ENCODE results near the gene STK32B. TPM values are rescaled to one million over a fixed set of nuclear protein-coding genes. Genes with fewer than 3 reads are reported as not detected.
A peak's percentile ranks its signal among the peaks of the same experiment; 100 is the strongest.

STK32B gene
- total RNA-seq, 2 experiments from 2014 or later: not detected

GRCh38 chr4:5399124-5399523 is 347.8 kb downstream of the STK32B start:
- no peak for ATAC-seq
- Mint-ChIP-seq H3K4me1 (ENCODE audit: low read depth) (no peaks in the 10 kb centered on the region), H3K36me3 (ENCODE audit: low read depth) (no peaks in the 10 kb centered on the region), H3K27ac (no peak overlapping the region), H3K4me3 (no peak overlapping the region), H3K9me3 (peaks cover 4% of the 10 kb centered on the region), H3K27me3 (no peaks in the 10 kb centered on the region)
- no peak for TF ChIP-seq CTCF (IDR thresholded peaks at IDR 0.05)
- intact Hi-C loops (cut with micrococcal nuclease): no loop called here
- ChIA-PET CTCF (no interaction called here), POLR2A (no interaction called here)
- no peak for DNase-seq

- H3K4me1 Mint-ChIP-seq (ENCODE audit: low read depth): no peaks in the 10 kb centered on the region
- CTCF ChIA-PET: interaction anchor here (1.3 kb wide), 1 partner anchor 25 kb away, joined by 3 read pairs; no protein-coding TSS in a partner anchor
- no peak for ATAC-seq
Observed at GRCh38 chr4:5399790-5400421, 348.6 kb downstream of the STK32B start.

GRCh38 chr4:5403746-5404497 is 352.6 kb downstream of the STK32B start:
- ATAC-seq (no peak), DNase-seq (no peak)
- no peaks in the 10 kb centered on the region for H3K36me3 Mint-ChIP-seq (ENCODE audit: low read depth)
- no peaks in the 10 kb centered on the region for H3K4me1 Mint-ChIP-seq (ENCODE audit: low read depth)
- no peak overlapping the region for H3K27ac Mint-ChIP-seq
- ChIA-PET POLR2A (no interaction called here), CTCF (no interaction called here)
- H3K9me3 Mint-ChIP-seq: peaks cover 22% of the 10 kb centered on the region
- no peaks in the 10 kb centered on the region for H3K27me3 Mint-ChIP-seq
- intact Hi-C loops (cut with micrococcal nuclease): no loop called here
- TF ChIP-seq CTCF (IDR thresholded peaks at IDR 0.05): no peak
- H3K4me3 Mint-ChIP-seq: no peak overlapping the region

More at GRCh38 chr4:5399790-5400421, 348.6 kb downstream of the STK32B start:
- POLR2A ChIA-PET: interaction anchor here (0.6 kb wide), 1 partner anchor 216 kb away, joined by 3 read pairs; no protein-coding TSS in a partner anchor
- Mint-ChIP-seq H3K9me3 (peaks cover 4% of the 10 kb centered on the region), H3K27me3 (no peaks in the 10 kb centered on the region), H3K36me3 (ENCODE audit: low read depth) (no peaks in the 10 kb centered on the region), H3K27ac (no peak overlapping the region), H3K4me3 (no peak overlapping the region)
- intact Hi-C loops (cut with micrococcal nuclease): no loop called here
- peak; percentile 35 for TF ChIP-seq CTCF (IDR thresholded peaks at IDR 0.05)
- DNase-seq: no peak

GRCh38 chr4:5409237-5409636 is 358.0 kb downstream of the STK32B start:
- no peaks in the 10 kb centered on the region for H3K27me3 Mint-ChIP-seq
- no peak overlapping the region for H3K27ac Mint-ChIP-seq
- DNase-seq: no peak
- no peak overlapping the region for H3K4me3 Mint-ChIP-seq
- ChIA-PET POLR2A (interaction anchor here (0.6 kb wide), 1 partner anchor 264 kb away, joined by 4 read pairs; no protein-coding TSS in a partner anchor), CTCF (no interaction called here)
- TF ChIP-seq CTCF (IDR thresholded peaks at IDR 0.05): no peak
- no peaks in the 10 kb centered on the region for H3K36me3 Mint-ChIP-seq (ENCODE audit: low read depth)
- no peaks in the 10 kb centered on the region for H3K4me1 Mint-ChIP-seq (ENCODE audit: low read depth)
- intact Hi-C loops (cut with micrococcal nuclease): no loop called here
- no peak for ATAC-seq
- peaks cover 18% of the 10 kb centered on the region for H3K9me3 Mint-ChIP-seq

- Mint-ChIP-seq H3K27ac (no peak overlapping the region), H3K36me3 (ENCODE audit: low read depth) (no peaks in the 10 kb centered on the region), H3K9me3 (peaks cover 18% of the 10 kb centered on the region), H3K4me1 (ENCODE audit: low read depth) (no peaks in the 10 kb centered on the region), H3K27me3 (no peaks in the 10 kb centered on the region), H3K4me3 (no peak overlapping the region)
- CTCF ChIA-PET: no interaction called here
- no peak for DNase-seq
- intact Hi-C loops (cut with micrococcal nuclease): no loop called here
- ATAC-seq: no peak
- POLR2A ChIA-PET: no interaction called here
- no peak for TF ChIP-seq CTCF (IDR thresholded peaks at IDR 0.05)
Observed at GRCh38 chr4:5409972-5410618, 358.8 kb downstream of the STK32B start.

All from activated CD8-positive, alpha-beta T cell treated with anti-CD3 and anti-CD28 coated beads for 36 hours (primary cell).